ENCODE measurements around the gene NEMP2.

The NEMP2 gene, protein sequence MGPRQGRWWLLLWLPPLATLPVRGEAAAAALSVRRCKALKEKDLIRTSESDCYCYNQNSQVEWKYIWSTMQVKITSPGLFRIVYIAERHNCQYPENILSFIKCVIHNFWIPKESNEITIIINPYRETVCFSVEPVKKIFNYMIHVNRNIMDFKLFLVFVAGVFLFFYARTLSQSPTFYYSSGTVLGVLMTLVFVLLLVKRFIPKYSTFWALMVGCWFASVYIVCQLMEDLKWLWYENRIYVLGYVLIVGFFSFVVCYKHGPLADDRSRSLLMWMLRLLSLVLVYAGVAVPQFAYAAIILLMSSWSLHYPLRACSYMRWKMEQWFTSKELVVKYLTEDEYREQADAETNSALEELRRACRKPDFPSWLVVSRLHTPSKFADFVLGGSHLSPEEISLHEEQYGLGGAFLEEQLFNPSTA

DNA sequence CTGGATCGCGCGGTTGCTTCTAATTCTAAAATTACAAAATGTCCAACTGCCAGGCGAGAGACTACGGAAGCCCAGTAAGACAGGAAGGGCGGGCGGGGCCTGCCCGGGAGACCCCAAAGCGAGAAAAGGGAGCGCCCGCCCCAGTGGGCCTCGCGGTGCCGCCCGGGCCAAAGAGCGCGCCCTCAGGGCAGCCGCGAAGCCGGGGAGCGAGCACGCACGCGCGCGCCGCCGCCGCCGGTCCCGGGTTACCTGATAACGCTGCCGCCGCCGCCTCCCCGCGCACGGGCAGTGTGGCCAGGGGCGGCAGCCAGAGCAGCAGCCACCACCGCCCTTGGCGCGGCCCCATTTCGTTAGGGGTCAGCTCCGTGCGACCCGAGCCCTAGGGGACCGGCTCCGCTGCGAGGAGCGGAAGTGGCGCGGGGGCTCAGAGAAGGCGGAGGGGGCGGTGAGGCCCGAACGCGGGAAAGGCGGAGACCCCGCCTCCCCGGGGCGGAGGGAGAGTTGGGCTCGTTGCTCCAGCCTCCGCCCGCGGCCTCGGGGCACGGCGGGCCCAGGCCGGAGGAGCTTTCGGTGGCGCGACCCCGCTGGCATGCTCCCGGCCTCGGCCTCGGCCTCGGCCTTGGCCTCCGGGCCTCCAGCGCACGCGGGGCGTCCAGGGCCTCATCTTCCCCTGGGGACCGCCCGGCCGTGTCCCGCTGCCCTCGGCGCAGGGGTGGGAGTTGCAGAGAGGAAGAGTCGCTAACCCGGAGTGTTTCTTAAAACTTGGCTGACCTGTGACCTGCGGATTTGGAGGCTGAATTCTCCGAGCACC is at the start of gene NEMP2:
NEMP2 (minus strand) TSS at position 413 of the 811 bp plus-strand sequence; CDS start at position 346, 67 bp downstream.
- H3K4me3 ChIP-seq (ENCODE audit: low read depth, low read length): peak within 1 kb of the TSS; percentile 65

DNA sequence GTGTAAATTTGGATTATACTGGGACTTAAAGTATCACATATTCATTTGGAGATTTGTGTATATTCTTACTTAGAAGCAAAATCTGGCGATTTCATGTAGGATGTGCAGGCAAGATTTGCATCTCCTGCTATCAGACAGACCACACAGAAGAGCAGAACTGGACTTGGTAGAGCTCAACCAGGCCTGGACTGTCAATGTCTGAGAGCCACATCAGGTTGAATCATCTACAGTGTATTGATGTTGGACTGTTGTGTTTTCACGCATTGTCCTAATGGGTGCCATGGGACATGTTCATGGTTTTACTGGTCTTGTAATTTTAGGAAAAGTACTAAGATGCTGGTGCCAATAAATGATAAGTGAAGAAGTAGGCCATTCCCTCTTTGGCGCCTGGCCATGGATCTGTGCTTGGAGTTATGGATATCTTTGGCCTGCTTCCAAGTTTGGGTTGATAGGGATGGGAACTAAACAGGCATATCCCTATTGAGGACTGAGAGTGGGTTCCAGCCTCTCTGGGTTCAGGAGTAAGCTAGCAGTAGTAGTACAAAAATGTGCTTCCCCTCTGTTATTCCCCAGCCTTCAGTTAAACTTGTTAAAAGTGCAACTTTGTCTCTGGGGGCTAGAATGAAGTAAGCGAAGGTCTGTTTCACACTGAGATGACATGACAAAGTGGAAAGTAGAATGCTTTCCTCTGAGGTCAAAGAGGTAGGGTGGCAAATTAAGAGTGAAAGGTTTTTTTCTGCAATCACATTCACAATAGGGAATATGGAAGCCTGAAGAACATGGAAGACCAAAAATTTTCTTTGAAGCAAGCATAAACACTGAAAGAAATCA is 49.2 kb upstream of the NEMP2 start:
- no peak overlapping the region for H3K4me3 ChIP-seq (ENCODE audit: low read depth, low read length)

More for the DNA sequence above, at the start of gene NEMP2:
- DNase-seq (ENCODE audit: low read depth): no peak

DNA sequence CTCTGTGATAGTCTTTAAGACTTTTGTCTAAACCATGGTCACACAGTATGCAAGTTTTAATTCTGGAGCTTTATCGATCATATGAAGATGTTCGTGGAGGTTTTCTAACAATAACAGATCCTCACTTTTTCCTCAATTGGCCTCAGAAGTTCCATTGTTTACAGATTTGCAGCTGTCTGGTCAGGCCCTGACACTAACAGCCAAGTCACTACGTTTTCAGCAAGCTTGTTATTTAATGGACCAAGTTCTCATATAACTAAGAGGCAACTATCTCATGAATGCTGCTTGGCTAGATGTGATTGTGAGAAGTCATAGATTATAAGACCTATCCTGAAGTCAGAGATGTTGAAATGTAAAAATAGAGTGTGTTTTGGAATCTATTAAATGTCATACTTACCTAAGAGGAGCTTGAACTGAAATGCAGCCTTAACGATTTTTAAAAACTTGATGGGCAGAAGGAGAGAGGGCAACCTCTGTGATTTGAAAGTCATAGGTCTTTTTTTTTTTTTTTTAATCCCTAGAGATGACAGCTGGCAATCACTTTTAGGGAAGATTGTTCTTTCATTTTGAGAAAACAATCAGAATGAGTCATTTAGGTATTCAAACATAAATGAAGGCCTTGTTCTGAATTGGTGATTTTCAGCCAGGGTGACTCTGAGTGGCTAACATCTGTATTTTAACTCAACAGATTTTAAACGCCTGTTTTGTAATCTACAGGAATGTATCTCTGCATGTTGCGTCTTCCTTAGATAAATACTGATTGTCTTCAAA is 48.4 kb upstream of the NEMP2 start:
- no peak overlapping the region for H3K4me3 ChIP-seq (ENCODE audit: low read depth, low read length)
- DNase-seq (ENCODE audit: low read depth): no peak

More for the DNA sequence above, 49.2 kb upstream of the NEMP2 start:
- no peak for DNase-seq (ENCODE audit: low read depth)

DNA sequence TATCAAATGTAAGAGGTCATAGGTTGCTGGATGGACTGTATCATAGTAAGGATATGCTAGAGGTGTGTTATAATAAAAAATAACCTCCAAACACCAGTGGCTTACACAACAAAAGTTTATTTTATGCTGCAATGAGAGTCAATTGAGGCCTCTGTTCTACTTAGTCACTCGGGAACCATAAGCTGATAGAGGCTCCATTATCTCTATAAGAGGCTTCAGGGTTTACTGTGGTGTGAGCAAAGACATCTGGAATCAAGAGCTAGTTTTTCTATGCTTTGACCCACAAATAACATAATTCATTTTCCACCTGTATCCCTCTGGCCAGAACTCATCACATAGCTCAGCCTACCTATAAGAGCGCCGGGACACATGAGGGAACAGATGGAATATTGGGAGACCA is 47.5 kb upstream of the NEMP2 start:
- no peak overlapping the region for H3K4me3 ChIP-seq (ENCODE audit: low read depth, low read length)
- no peak for DNase-seq (ENCODE audit: low read depth)

DNA sequence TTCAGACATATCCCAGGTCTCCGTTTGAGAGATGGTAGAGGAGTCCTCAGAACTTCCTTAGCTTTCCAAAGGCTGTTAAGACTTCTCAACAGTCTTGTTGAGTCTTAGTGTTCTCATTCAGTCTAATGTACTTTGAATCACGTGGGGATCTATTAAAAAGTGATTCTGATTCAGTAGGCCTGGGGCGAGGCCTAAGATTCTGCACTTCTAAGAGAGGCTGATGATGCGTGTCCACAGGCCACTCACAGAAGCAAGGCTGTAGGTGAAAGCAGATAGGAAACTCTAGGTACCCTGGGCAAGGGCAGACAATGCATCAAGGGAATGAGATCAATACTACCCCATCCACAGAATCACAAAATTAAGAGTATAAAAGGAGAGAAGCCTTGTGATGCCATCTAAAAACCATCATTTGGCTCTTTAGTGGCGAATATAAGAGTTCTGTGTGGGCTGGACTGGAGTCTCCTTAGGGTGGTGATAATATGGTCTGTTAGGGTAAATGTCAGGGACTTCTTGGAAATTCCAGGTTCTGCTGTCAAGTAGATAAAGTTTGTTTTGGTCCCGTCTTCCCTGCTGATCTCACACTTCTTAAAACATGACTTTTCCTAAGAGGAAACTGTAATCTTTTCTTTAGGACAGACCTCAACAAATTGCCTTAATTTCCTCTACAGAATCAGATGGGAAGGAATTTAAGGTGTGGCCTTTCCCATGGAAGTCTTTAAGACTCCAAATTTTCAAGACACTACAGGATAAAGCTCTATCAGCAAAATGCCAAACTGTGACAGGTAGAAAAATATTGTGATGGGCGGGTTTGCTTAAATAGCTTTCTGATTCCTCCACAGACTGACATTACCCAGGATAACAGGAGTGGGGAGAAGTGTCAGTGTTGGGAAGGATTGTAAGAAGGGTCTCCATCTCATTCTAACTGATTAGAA is 45.7 kb upstream of the NEMP2 start:
- H3K4me3 ChIP-seq (ENCODE audit: low read depth, low read length): no peak overlapping the region
- no peak for DNase-seq (ENCODE audit: low read depth)

DNA sequence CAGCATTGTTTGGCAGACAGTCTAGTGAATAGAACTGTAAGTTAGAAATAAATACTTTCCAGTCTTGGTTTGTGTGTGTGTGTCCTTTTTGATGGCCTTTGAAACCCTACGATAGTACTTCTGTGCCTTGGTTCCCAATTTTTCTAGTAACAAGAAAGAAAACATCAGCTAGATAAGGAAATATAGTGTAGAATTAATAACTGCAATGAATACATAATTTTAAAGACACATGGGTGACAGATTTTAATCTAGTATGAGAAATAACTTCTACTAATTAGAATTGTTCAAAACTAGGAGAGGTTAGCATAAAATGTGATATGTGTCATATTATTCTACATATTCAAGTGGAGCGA is 44.5 kb upstream of the NEMP2 start:
- DNase-seq (ENCODE audit: low read depth): no peak
- H3K4me3 ChIP-seq (ENCODE audit: low read depth, low read length): no peak overlapping the region

GRCh38 chr2:190578158-190579057 is 43.9 kb upstream of the NEMP2 start:
- no peak for DNase-seq (ENCODE audit: low read depth)
- no peak overlapping the region for H3K4me3 ChIP-seq (ENCODE audit: low read depth, low read length)

- H3K4me3 ChIP-seq (ENCODE audit: low read depth, low read length): no peak overlapping the region
- DNase-seq (ENCODE audit: low read depth): no peak
Observed at GRCh38 chr2:190576573-190576972, 42.1 kb upstream of the NEMP2 start.

GRCh38 chr2:190575263-190575662 is 40.7 kb upstream of the NEMP2 start:
- no peak for DNase-seq (ENCODE audit: low read depth)

GRCh38 chr2:190574169-190574568 is 39.6 kb upstream of the NEMP2 start:
- no peak for DNase-seq (ENCODE audit: low read depth)
- no peak overlapping the region for H3K4me3 ChIP-seq (ENCODE audit: low read depth, low read length)

More at GRCh38 chr2:190575263-190575662, 40.7 kb upstream of the NEMP2 start:
- no peak overlapping the region for H3K4me3 ChIP-seq (ENCODE audit: low read depth, low read length)

- H3K4me3 ChIP-seq (ENCODE audit: low read depth, low read length): no peak overlapping the region
- DNase-seq (ENCODE audit: low read depth): no peak
Observed at GRCh38 chr2:190572246-190572645, 37.7 kb upstream of the NEMP2 start.

DNA sequence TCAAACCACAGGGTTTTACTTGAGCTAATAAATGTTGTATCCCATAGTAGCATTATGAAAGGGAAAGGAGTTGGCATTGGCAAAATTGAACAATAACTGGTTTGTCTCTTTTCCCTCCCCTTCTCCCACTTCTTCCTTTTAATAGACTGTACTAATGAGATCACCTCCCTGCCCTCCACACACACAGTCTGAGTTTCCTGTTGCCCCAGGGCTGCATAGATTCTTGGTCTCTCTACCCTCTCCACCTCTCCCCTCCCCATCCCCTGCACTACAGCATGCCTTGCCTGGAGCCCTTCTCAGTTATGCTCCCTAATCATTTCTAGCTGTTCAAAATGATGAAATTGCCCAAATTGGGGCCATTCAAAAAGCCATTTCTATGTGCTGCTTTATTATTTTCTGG is 37.2 kb upstream of the NEMP2 start:
- H3K4me3 ChIP-seq (ENCODE audit: low read depth, low read length): no peak overlapping the region
- DNase-seq (ENCODE audit: low read depth): no peak

- H3K4me3 ChIP-seq (ENCODE audit: low read depth, low read length): no peak overlapping the region
- DNase-seq (ENCODE audit: low read depth): no peak
Observed at GRCh38 chr2:190570871-190571270, 36.3 kb upstream of the NEMP2 start.

GRCh38 chr2:190569994-190570755 is 35.7 kb upstream of the NEMP2 start:
- H3K4me3 ChIP-seq (ENCODE audit: low read depth, low read length): no peak overlapping the region
- no peak for DNase-seq (ENCODE audit: low read depth)

GRCh38 chr2:190564838-190565237 is 30.3 kb upstream of the NEMP2 start:
- H3K4me3 ChIP-seq (ENCODE audit: low read depth, low read length): no peak overlapping the region
- DNase-seq (ENCODE audit: low read depth): no peak

DNA sequence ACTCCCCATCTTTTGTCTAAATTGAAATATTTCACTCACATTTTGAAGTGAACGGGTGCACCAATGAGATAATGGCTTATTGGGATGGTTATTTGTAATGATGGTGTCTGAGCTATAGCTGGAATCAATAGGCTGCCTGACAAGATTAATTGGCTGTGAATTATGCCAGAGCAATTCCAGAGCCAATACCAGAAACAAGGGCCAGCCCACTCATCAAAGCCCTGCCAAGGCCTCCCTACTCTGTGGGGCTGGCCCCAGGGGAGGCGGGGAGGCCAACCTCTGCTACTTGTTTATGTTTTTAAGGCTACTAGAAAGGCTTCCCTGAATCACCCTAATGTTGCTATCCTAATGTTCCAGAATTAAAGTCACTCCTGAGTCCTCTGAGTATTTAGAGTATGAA is 29.1 kb upstream of the NEMP2 start:
- DNase-seq (ENCODE audit: low read depth): no peak
- H3K4me3 ChIP-seq (ENCODE audit: low read depth, low read length): no peak overlapping the region

Data from skeletal muscle cell (primary cell).